Esophagus squamous epithelium (tissue), 4 donors: ENCODE results near the gene PPM1F.

Experiments
- POLR2A ChIP-seq, 4 donors: fragments of 450-650 bp; IDR thresholded peaks; one replicate each; pipeline ENCODE4 v1.6.1; 2017; ENCODE audit warnings: antibody characterized with exemption in 4 of 4, mild to moderate bottlenecking in 4 of 4, moderate library complexity in 3 of 4
- TF ChIP-seq, protein P1 (sequence below), 6 experiments: fragments of 450-650 bp in 4 of 6; fragments of 200-600 bp in 2 of 6; sonication (generic) in 2 of 6; IDR thresholded peaks; one replicate each; pipeline ENCODE4 v1.5.1; 2016 to 2019; ENCODE audit warnings: antibody characterized with exemption in 6 of 6, mild to moderate bottlenecking in 4 of 6, moderate library complexity in 4 of 6

- TF ChIP-seq POLR2A (IDR thresholded peaks at IDR 0.05) = no peak
- TF ChIP-seq, protein P1, sequence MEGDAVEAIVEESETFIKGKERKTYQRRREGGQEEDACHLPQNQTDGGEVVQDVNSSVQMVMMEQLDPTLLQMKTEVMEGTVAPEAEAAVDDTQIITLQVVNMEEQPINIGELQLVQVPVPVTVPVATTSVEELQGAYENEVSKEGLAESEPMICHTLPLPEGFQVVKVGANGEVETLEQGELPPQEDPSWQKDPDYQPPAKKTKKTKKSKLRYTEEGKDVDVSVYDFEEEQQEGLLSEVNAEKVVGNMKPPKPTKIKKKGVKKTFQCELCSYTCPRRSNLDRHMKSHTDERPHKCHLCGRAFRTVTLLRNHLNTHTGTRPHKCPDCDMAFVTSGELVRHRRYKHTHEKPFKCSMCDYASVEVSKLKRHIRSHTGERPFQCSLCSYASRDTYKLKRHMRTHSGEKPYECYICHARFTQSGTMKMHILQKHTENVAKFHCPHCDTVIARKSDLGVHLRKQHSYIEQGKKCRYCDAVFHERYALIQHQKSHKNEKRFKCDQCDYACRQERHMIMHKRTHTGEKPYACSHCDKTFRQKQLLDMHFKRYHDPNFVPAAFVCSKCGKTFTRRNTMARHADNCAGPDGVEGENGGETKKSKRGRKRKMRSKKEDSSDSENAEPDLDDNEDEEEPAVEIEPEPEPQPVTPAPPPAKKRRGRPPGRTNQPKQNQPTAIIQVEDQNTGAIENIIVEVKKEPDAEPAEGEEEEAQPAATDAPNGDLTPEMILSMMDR (IDR thresholded peaks at IDR 0.05) = no peak
Observed at GRCh38 chr22:21873619-21874018, 79.0 kb downstream of the PPM1F start.
